ENCODE results near the gene CD79A.

CD79A gene

DNA sequence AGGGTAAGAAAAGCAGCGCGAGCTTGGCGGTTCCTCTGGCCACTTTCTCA, 32.3 kb upstream of the CD79A start, which contains the start of gene DMRTC2:
TSS of gene DMRTC2 (plus strand) at position 42 of the 50 bp plus-strand sequence. CDS start 2,387 bp downstream, outside the sequence.
- H3K36me3 ChIP-seq (ENCODE audit: control insufficient read depth, insufficient read depth, low read length): no peaks in the 10 kb centered on the region
- TF ChIP-seq, protein P1, sequence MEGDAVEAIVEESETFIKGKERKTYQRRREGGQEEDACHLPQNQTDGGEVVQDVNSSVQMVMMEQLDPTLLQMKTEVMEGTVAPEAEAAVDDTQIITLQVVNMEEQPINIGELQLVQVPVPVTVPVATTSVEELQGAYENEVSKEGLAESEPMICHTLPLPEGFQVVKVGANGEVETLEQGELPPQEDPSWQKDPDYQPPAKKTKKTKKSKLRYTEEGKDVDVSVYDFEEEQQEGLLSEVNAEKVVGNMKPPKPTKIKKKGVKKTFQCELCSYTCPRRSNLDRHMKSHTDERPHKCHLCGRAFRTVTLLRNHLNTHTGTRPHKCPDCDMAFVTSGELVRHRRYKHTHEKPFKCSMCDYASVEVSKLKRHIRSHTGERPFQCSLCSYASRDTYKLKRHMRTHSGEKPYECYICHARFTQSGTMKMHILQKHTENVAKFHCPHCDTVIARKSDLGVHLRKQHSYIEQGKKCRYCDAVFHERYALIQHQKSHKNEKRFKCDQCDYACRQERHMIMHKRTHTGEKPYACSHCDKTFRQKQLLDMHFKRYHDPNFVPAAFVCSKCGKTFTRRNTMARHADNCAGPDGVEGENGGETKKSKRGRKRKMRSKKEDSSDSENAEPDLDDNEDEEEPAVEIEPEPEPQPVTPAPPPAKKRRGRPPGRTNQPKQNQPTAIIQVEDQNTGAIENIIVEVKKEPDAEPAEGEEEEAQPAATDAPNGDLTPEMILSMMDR (IDR thresholded peaks at IDR 0.05; ENCODE audit: insufficient read depth, low read length, poor library complexity, severe bottlenecking): no peak
- H3K4me3 ChIP-seq (replicated peaks; ENCODE audit: low read depth, low read length): no peak within 1 kb of the TSS
- no peak for DNase-seq (ENCODE audit: extremely low read depth, insufficient read length)
- H3K27me3 ChIP-seq (replicated peaks; ENCODE audit: control insufficient read depth, insufficient read depth, low read length): no peaks in the 10 kb centered on the region

DNA sequence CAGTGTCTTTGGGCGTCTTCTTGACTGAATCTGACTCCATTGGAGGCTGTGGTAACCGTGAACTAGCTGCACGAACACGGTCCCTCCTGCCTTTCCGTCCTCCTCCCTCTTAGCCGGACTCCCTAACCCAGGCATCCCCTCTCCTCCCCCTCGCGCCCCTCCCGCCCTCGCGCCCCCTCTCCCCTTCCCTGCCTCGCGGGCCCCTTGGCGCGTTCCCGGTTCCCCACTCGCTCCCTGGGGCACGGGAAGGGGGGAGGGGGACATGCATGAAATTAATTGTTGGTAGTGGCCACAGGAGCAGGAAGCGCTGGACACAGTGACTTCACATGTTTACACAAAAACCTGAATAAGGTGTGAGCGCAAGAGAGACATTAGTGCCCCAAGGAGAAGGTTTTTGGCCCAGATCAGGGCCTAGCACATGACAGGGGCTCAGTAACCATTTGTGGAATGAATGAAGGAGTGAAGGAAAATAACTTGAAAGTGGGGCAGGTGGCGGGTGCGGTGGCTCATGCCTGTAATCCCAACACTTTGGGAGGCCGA, 32.0 kb upstream of the CD79A start:
- no peak for DNase-seq (ENCODE audit: extremely low read depth, insufficient read length)
- TF ChIP-seq, protein P1 (IDR thresholded peaks at IDR 0.05; ENCODE audit: insufficient read depth, low read length, poor library complexity, severe bottlenecking): no peak

DNA sequence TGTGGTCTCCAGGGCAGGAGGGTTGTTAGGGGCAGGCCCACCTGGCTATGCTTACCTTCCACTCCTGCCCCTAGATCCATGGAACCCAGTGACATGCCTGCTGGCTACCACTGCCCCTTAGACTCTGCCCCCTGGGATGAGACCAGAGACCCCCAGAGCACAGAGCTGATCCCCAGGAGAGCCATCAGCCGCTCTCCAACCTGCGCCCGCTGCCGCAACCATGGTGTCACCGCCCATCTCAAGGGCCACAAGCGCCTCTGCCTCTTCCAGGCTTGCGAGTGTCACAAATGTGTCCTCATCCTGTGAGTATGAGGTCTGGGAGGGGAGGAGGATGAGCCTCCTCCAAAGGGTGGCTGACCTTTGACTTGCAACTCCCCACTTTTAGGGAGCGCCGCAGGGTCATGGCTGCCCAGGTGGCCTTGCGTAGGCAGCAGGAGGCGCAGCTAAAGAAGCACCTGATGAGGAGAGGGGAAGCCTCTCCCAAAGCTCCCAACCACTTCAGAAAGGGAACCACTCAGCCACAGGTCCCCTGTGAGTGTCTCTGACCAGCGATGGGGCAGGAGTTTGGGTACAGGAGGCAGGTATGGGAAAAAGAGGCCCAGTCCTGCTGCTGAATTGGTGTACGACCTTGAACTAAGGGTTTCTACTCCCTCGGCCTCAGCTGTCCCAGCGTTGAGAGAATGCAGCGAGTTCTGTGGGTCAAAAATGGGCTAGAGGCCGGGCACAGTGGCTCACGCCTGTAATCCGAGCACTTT, 29.6 kb upstream of the CD79A start:
- Histone ChIP-seq H3K36me3 (ENCODE audit: control insufficient read depth, insufficient read depth, low read length) (no peaks in the 10 kb centered on the region), H3K27me3 (replicated peaks; ENCODE audit: control insufficient read depth, insufficient read depth, low read length) (0 out of 2 replicates have a peak, but pooled peaks cover 1% of the 10 kb centered on the region), H3K4me3 (replicated peaks; ENCODE audit: low read depth, low read length) (no peak overlapping the region)
- TF ChIP-seq, protein P1 (IDR thresholded peaks at IDR 0.05; ENCODE audit: insufficient read depth, low read length, poor library complexity, severe bottlenecking): no peak
- DNase-seq (ENCODE audit: extremely low read depth, insufficient read length): no peak

More for the DNA sequence above, 32.0 kb upstream of the CD79A start:
- Histone ChIP-seq H3K36me3 (ENCODE audit: control insufficient read depth, insufficient read depth, low read length) (no peaks in the 10 kb centered on the region), H3K4me3 (replicated peaks; ENCODE audit: low read depth, low read length) (no peak overlapping the region), H3K27me3 (replicated peaks; ENCODE audit: control insufficient read depth, insufficient read depth, low read length) (no peaks in the 10 kb centered on the region)

- Histone ChIP-seq H3K4me3 (replicated peaks; ENCODE audit: low read depth, low read length) (no peak overlapping the region), H3K36me3 (ENCODE audit: control insufficient read depth, insufficient read depth, low read length) (no peaks in the 10 kb centered on the region), H3K27me3 (replicated peaks; ENCODE audit: control insufficient read depth, insufficient read depth, low read length) (0 out of 2 replicates have a peak, but pooled peaks cover 1% of the 10 kb centered on the region)
- TF ChIP-seq, protein P1 (IDR thresholded peaks at IDR 0.05; ENCODE audit: insufficient read depth, low read length, poor library complexity, severe bottlenecking): no peak
- no peak for DNase-seq (ENCODE audit: extremely low read depth, insufficient read length)
Measured at GRCh38 chr19:41848666-41849065, 28.4 kb upstream of the CD79A start.

- Histone ChIP-seq H3K36me3 (ENCODE audit: control insufficient read depth, insufficient read depth, low read length) (no peaks in the 10 kb centered on the region), H3K4me3 (replicated peaks; ENCODE audit: low read depth, low read length) (no peak overlapping the region), H3K27me3 (replicated peaks; ENCODE audit: control insufficient read depth, insufficient read depth, low read length) (0 out of 2 replicates have a peak, but pooled peaks cover 1% of the 10 kb centered on the region)
- TF ChIP-seq, protein P1 (IDR thresholded peaks at IDR 0.05; ENCODE audit: insufficient read depth, low read length, poor library complexity, severe bottlenecking): no peak
- DNase-seq (ENCODE audit: extremely low read depth, insufficient read length): no peak
Measured at GRCh38 chr19:41849067-41849466, 28.0 kb upstream of the CD79A start.

Measured in GM06990 (cell line).